ENCODE data around the gene FILIP1L.

- TF ChIP-seq POLR2AphosphoS5 (IDR thresholded peaks at IDR 0.05; ENCODE audit: low read depth, low read length) = no peak
- TF ChIP-seq SIN3A (IDR thresholded peaks at IDR 0.05; ENCODE audit: borderline replicate concordance, insufficient read depth, low read length) = no peak
- TF ChIP-seq REST (IDR thresholded peaks at IDR 0.05; ENCODE audit: insufficient read depth in 1 of 2, low read depth in 2 of 2, low read length in 2 of 2) = no peak
These were observed 212.9 kb downstream of the FILIP1L start for GRCh38 chr3:99901200-99901926.
